Erythroblast (primary cell): ENCODE data around the gene HESX1.

Experiments used
- GATA1 ChIP-seq: IDR thresholded peaks from 2 replicates; pipeline ENCODE4 v1.6.1; 2011; ENCODE audit warnings: low read depth, mild to moderate bottlenecking, control low read depth, low read length, moderate library complexity
- POLR2A ChIP-seq: IDR thresholded peaks from 2 replicates; pipeline ENCODE4 v1.6.1; 2011; ENCODE audit warnings: mild to moderate bottlenecking, low read length

DNA sequence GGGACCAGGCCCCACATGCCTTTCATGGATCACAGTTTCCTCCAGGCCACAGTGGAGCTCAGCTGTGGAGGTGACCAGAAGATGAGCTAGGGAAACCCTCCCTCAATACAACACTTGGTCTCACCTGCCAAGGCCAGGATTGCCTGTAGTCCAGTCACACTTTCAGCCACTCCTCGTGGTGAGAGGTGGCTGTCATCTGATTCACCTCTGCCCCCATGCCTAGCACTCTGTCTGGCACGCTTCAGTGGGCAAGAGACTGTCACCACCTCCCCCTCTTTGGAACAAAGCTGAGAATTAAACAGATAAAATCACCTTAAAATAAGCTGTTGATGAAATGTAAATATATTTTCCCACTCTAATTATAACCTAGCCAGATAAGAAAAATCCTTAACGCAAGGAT, 30.7 kb downstream of the HESX1 start:
- TF ChIP-seq POLR2A = no peak
- no peak for TF ChIP-seq GATA1
